ENCODE results near the gene IFITM2. TPM values are rescaled to one million over a fixed set of nuclear protein-coding genes. Genes with fewer than 3 reads are reported as not detected.

IFITM2 gene
- total and polyA plus RNA-seq, 2 of the 13 experiments (the other 11 are each of a cell fraction or from before 2014, with no cell fraction given) = 13.8 to 267 TPM

GRCh38 chr11:299951-300735, 7.5 kb upstream of the IFITM2 start:
- no peaks in the 10 kb centered on the region for H3K9me3 ChIP-seq (ENCODE audit: low read length)
- BruUV-seq (replicated peaks) = no TSS peak
- ATAC-seq (peak; percentile 35), DNase-seq (ENCODE audit: low spot score) (peak; percentile 28), FAIRE-seq (no peak)
- CTCF ChIA-PET (ENCODE audit: low intra/inter-chr PET ratio, low total read pairs) = no interaction called here
- no peaks in the 10 kb centered on the region for H4K20me1 ChIP-seq (ENCODE audit: insufficient read depth, low read length)
- H3K4me3 ChIP-seq (replicated peaks in 1 of 3; ENCODE audit: insufficient read depth in 1 of 3, low read depth in 2 of 3, low read length in 3 of 3) = peak overlapping the region in 1 of 3 experiments; percentile 43; a peak in 1 of 6 replicates
- H3K36me3 ChIP-seq (replicated peaks in 1 of 2; ENCODE audit: control insufficient read depth in 1 of 2, insufficient read depth in 2 of 2, low read length in 2 of 2) = no peaks in the 10 kb centered on the region
- H3K27me3 ChIP-seq (ENCODE audit: control insufficient read depth in 1 of 2, insufficient read depth in 2 of 2, low read length in 2 of 2) = peaks cover 11 to 20% of the 10 kb centered on the region in 2 experiments
- intact Hi-C loops (cut with micrococcal nuclease; ENCODE audit: unreplicated experiment) = no loop called here
- POLR2A ChIA-PET = interaction anchor here (2.4 kb wide), 1 partner anchor 53 kb away, joined by 7 read pairs; no protein-coding TSS in a partner anchor
- in situ Hi-C loops (cut with HindIII; ENCODE audit: extremely low pct_ligation_motif_present, low pct_unique_long_range_greater_than_20kb) = loop anchor here (5.0 kb wide), 1 partner anchor 67 kb away; the partner anchor contains the start of gene B4GALNT4
- peaks cover 43% of the 10 kb centered on the region for H3K4me1 ChIP-seq (ENCODE audit: insufficient read depth, low read length)
- no peak overlapping the region for H3K27ac ChIP-seq (ENCODE audit: extremely low read length, insufficient read depth, low read length)
- no peak overlapping the region for H3K9ac ChIP-seq (ENCODE audit: insufficient read depth, low read depth, low read length)
- WGBS (ENCODE audit: low lambda C conversion rate) = 43% methylated on average over 11 of the region's 20 CpGs
- H3K79me2 ChIP-seq (ENCODE audit: insufficient read depth, low read length) = no peaks in the 10 kb centered on the region
- no peak overlapping the region for H2AFZ ChIP-seq (ENCODE audit: low read length)
- H3K4me2 ChIP-seq (ENCODE audit: low read depth, low read length) = peak overlapping the region; percentile 57
- TF ChIP-seq FOXO1 (CRISPR knock-in tag; IDR thresholded peaks at IDR 0.05) (no peak), STAG1 (CRISPR knock-in tag; IDR thresholded peaks at IDR 0.05) (0 out of 2 replicates have a peak, but pooled peaks have one; percentile 19), ZNF687 (CRISPR knock-in tag; IDR thresholded peaks at IDR 0.05) (0 out of 2 replicates have a peak, but pooled peaks have one; percentile 8), XBP1 (CRISPR knock-in tag; IDR thresholded peaks at IDR 0.05) (no peak), GABPA (IDR thresholded peaks at IDR 0.05; ENCODE audit: low read depth, low read length) (no peak), GABPA (CRISPR knock-in tag; IDR thresholded peaks at IDR 0.05; ENCODE audit: low read depth) (no peak), NONO (IDR thresholded peaks at IDR 0.05) (no peak), NONO (CRISPR knock-in tag; conservative IDR thresholded peaks at IDR 0.05) (no peak), ZNF224 (CRISPR knock-in tag; IDR thresholded peaks at IDR 0.05) (no peak), ZNF646 (CRISPR knock-in tag; IDR thresholded peaks at IDR 0.05) (0 out of 2 replicates have a peak, but pooled peaks have one; percentile 17), ZSCAN25 (CRISPR knock-in tag; IDR thresholded peaks at IDR 0.05) (no peak), ZBTB21 (CRISPR knock-in tag; IDR thresholded peaks at IDR 0.05) (no peak), U2AF2 (IDR thresholded peaks at IDR 0.05; ENCODE audit: low read depth, low read length) (no peak)

Measured in HepG2 (cell line).